Glomerular endothelial cell (primary cell): ENCODE results near the gene CACNB2. TPM values are rescaled to one million over a fixed set of nuclear protein-coding genes. Genes with fewer than 3 reads are reported as not detected.

ENCODE experiments used
- DNase-seq: peaks from one replicate; pipeline ENCODE4 v3.0.0-alpha.2; 2011; ENCODE audit warnings: low read depth, low spot score; ENCODE audit errors: extremely low read depth
- total RNA-seq: library from RNA; depleted of rRNA; stranded (reverse); fragments of >200 nt; gene quantifications from 2 replicates; pipeline ENCODE4 v1.2.3, GENCODE V29; 2015

CACNB2 gene
- total RNA-seq, 1 donor from 2014 or later = not detected

GRCh38 chr10:18278181-18278580 lies 138.0 kb downstream of the CACNB2 start:
- no peak for DNase-seq

GRCh38 chr10:18279173-18279572 lies 138.9 kb downstream of the CACNB2 start:
- no peak for DNase-seq

GRCh38 chr10:18282094-18282493 lies 141.9 kb downstream of the CACNB2 start:
- no peak for DNase-seq

GRCh38 chr10:18290651-18291313 lies 150.6 kb downstream of the CACNB2 start:
- no peak for DNase-seq

GRCh38 chr10:18293536-18294510 lies 153.6 kb downstream of the CACNB2 start:
- DNase-seq = no peak

- DNase-seq = no peak
Observed at GRCh38 chr10:18294633-18295032, 154.4 kb downstream of the CACNB2 start.

GRCh38 chr10:18297659-18298058 lies 157.4 kb downstream of the CACNB2 start:
- no peak for DNase-seq

GRCh38 chr10:18298256-18298655 lies 158.0 kb downstream of the CACNB2 start:
- no peak for DNase-seq

- DNase-seq = no peak
Observed at GRCh38 chr10:18303851-18304801, 163.9 kb downstream of the CACNB2 start.

GRCh38 chr10:18306031-18306430 lies 165.8 kb downstream of the CACNB2 start:
- no peak for DNase-seq

GRCh38 chr10:18308600-18308999 lies 168.4 kb downstream of the CACNB2 start:
- DNase-seq = no peak

- DNase-seq = no peak
Observed at GRCh38 chr10:18310761-18311160, 170.5 kb downstream of the CACNB2 start.

- no peak for DNase-seq
Observed at GRCh38 chr10:18312374-18313139, 172.3 kb downstream of the CACNB2 start.

GRCh38 chr10:18313140-18313530 lies 172.9 kb downstream of the CACNB2 start:
- no peak for DNase-seq

- DNase-seq = no peak
Observed at GRCh38 chr10:18313626-18314025, 173.4 kb downstream of the CACNB2 start.

- DNase-seq = no peak
Observed at GRCh38 chr10:18319628-18320027, 179.4 kb downstream of the CACNB2 start.

- DNase-seq = no peak
Observed at GRCh38 chr10:18321371-18321770, 181.1 kb downstream of the CACNB2 start.

- no peak for DNase-seq
Observed at GRCh38 chr10:18323916-18324315, 183.7 kb downstream of the CACNB2 start.

GRCh38 chr10:18325410-18325809 lies 185.2 kb downstream of the CACNB2 start:
- DNase-seq = no peak
